Measurements from ENCODE around the gene TCERG1L. TPM values are rescaled to one million over a fixed set of nuclear protein-coding genes. Genes with fewer than 3 reads are reported as not detected.

TCERG1L gene
- total RNA-seq, 6 experiments from 2014 or later: not detected

- no peaks in the 10 kb centered on the region for H3K27me3 ChIP-seq
- ATAC-seq: no peak
- intact Hi-C loops (cut with DNase I): no loop called here
- DNase-seq: no peak
- TF ChIP-seq, protein P1, sequence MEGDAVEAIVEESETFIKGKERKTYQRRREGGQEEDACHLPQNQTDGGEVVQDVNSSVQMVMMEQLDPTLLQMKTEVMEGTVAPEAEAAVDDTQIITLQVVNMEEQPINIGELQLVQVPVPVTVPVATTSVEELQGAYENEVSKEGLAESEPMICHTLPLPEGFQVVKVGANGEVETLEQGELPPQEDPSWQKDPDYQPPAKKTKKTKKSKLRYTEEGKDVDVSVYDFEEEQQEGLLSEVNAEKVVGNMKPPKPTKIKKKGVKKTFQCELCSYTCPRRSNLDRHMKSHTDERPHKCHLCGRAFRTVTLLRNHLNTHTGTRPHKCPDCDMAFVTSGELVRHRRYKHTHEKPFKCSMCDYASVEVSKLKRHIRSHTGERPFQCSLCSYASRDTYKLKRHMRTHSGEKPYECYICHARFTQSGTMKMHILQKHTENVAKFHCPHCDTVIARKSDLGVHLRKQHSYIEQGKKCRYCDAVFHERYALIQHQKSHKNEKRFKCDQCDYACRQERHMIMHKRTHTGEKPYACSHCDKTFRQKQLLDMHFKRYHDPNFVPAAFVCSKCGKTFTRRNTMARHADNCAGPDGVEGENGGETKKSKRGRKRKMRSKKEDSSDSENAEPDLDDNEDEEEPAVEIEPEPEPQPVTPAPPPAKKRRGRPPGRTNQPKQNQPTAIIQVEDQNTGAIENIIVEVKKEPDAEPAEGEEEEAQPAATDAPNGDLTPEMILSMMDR (IDR thresholded peaks at IDR 0.05): no peak
- TF ChIP-seq POLR2A (IDR thresholded peaks at IDR 0.05): no peak
- no peak overlapping the region for H3K27ac ChIP-seq
- 62% methylated on average over 4 of the region's 14 CpGs for WGBS (ENCODE audit: insufficient coverage, low coverage, low lambda C conversion rate, missing lambda C conversion rate)
- H3K4me3 ChIP-seq: no peak overlapping the region
- no peaks in the 10 kb centered on the region for H3K4me1 ChIP-seq
- no peaks in the 10 kb centered on the region for H3K9me3 ChIP-seq
- no peaks in the 10 kb centered on the region for H3K36me3 ChIP-seq
Measured at GRCh38 chr10:131044379-131045111, 267.0 kb downstream of the TCERG1L start.

DNA sequence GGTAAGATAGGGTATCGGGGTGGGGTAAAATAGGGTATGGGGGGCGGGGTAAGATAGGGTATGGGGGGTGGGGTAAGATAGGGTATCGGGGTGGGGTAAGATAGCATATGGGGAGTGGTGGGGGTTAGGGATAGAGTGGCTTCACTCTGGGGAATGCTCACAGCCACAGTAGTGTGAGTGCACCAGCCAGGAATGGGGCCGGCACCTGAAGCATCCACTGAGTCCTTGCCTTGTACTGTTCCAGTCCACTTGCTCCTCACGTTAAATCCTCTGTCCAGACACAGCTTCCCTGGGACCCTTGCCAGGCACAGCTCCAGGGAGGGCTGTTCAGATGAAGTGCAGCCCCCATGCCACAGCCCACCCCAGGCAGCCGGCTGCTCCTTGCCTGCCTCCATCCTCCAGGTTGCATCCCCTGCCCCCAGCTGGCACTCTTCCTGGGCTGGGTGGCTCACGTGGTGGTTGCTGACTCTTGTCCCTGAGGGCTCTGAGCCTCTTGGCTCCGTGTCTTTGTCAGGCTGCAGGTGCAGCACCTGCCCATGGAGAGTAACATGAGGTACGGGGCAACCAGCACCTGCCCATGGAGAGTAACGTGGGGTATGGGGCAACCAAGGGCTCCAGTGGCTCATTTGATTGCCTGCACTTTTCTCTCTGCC, 268.4 kb downstream of the TCERG1L start:
- ATAC-seq: no peak
- 80% methylated on average over 1 of the region's 10 CpGs for WGBS (ENCODE audit: insufficient coverage, low coverage, low lambda C conversion rate, missing lambda C conversion rate)
- Histone ChIP-seq H3K27ac (no peak overlapping the region), H3K27me3 (no peaks in the 10 kb centered on the region), H3K36me3 (no peaks in the 10 kb centered on the region), H3K9me3 (no peaks in the 10 kb centered on the region), H3K4me3 (no peak overlapping the region), H3K4me1 (no peaks in the 10 kb centered on the region)
- DNase-seq: no peak
- intact Hi-C loops (cut with DNase I): no loop called here
- no peak for TF ChIP-seq POLR2A (IDR thresholded peaks at IDR 0.05)
